HepG2 (cell line): ENCODE measurements around the gene ZCCHC17. TPM values are rescaled to one million over a fixed set of nuclear protein-coding genes. Genes with fewer than 3 reads are reported as not detected.

Experiments
- ATF4 ChIP-seq, 2 experiments: fragments of 450-650 bp in 1 of 2; sonication (generic) in 1 of 2; formaldehyde crosslinking; IDR thresholded peaks; 2 replicates each; pipeline versions ENCODE4 v1.5.0 to v1.8.0; 2020 to 2022; ENCODE audit warnings: mild to moderate bottlenecking in 1 of 2, missing genetic modification reagents in 1 of 2
- ATF5 ChIP-seq: sonication (generic); formaldehyde crosslinking; IDR thresholded peaks from 2 replicates; pipeline ENCODE4 v1.4.0; 2020; ENCODE audit warnings: mild to moderate bottlenecking, low read depth, missing genetic modification reagents
- ATM ChIP-seq: fragments of 450-650 bp; IDR thresholded peaks from 2 replicates; pipeline ENCODE4 v1.7.1; 2017; ENCODE audit warnings: mild to moderate bottlenecking, borderline replicate concordance
- FOXC1 ChIP-seq: sonication (generic); formaldehyde crosslinking; IDR thresholded peaks from 2 replicates; pipeline ENCODE4 v1.8.0; 2022; ENCODE audit warnings: mild to moderate bottlenecking, missing genetic modification reagents, borderline replicate concordance
- HIVEP1 ChIP-seq: sonication (generic); formaldehyde crosslinking; IDR thresholded peaks from 2 replicates; pipeline ENCODE4 v1.4.0; 2020; ENCODE audit warnings: mild to moderate bottlenecking, missing genetic modification reagents
- JDP2 ChIP-seq: sonication (generic); formaldehyde crosslinking; IDR thresholded peaks from 2 replicates; pipeline ENCODE4 v1.8.1; 2022; ENCODE audit warnings: missing genetic modification reagents, borderline replicate concordance
- MXD4 ChIP-seq: IDR thresholded peaks from 2 replicates; pipeline ENCODE4 v1.6.1; 2016; ENCODE audit warnings: mild to moderate bottlenecking, missing biosample characterization, missing genetic modification reagents
- NONO ChIP-seq, 2 experiments: fragments of 450-650 bp in 1 of 2; sonication (generic) in 1 of 2; formaldehyde crosslinking in 1 of 2; IDR thresholded peaks in 1 of 2; conservative IDR thresholded peaks in 1 of 2; 2 replicates each; pipeline versions ENCODE4 v1.6.1 to v1.8.0; 2017 to 2022; ENCODE audit warnings: mild to moderate bottlenecking in 1 of 2, missing genetic modification reagents in 1 of 2, moderate library complexity in 1 of 2
- SIN3B ChIP-seq: fragments of 150-350 bp; IDR thresholded peaks from 2 replicates; pipeline ENCODE4 v1.6.1; 2014; ENCODE audit warnings: low read length
- SRY ChIP-seq: sonication (generic); formaldehyde crosslinking; IDR thresholded peaks from 2 replicates; pipeline ENCODE4 v1.8.0; 2022; ENCODE audit warnings: mild to moderate bottlenecking, missing genetic modification reagents
- TARDBP ChIP-seq: sonication (generic); formaldehyde crosslinking; IDR thresholded peaks from 2 replicates; pipeline ENCODE4 v1.8.0; 2022; ENCODE audit warnings: mild to moderate bottlenecking, missing genetic modification reagents
- YY1 ChIP-seq: IDR thresholded peaks from 2 replicates; pipeline ENCODE4 v1.6.1; 2011; ENCODE audit warnings: low read length, low read depth, moderate library complexity, mild to moderate bottlenecking; ENCODE audit not compliant: insufficient read depth, insufficient replicate concordance
- ZFP82 ChIP-seq: sonication (generic); formaldehyde crosslinking; IDR thresholded peaks from 2 replicates; pipeline ENCODE4 v1.5.1; 2020; ENCODE audit warnings: mild to moderate bottlenecking, missing genetic modification reagents, borderline replicate concordance
- ZFX ChIP-seq: sonication (generic); formaldehyde crosslinking; IDR thresholded peaks from 2 replicates; pipeline ENCODE4 v1.4.0; 2020; ENCODE audit warnings: mild to moderate bottlenecking, low read depth, missing genetic modification reagents, moderate library complexity
- ZNF292 ChIP-seq: sonication (generic); formaldehyde crosslinking; IDR thresholded peaks from 2 replicates; pipeline ENCODE4 v1.8.1; 2022; ENCODE audit warnings: mild to moderate bottlenecking, low read depth, missing genetic modification reagents, borderline replicate concordance
- ZNF570 ChIP-seq: sonication (generic); formaldehyde crosslinking; IDR thresholded peaks from 2 replicates; pipeline ENCODE4 v1.4.0; 2020; ENCODE audit warnings: mild to moderate bottlenecking, missing genetic modification reagents, borderline replicate concordance
- ZNF605 ChIP-seq: sonication (generic); formaldehyde crosslinking; IDR thresholded peaks from 2 replicates; pipeline ENCODE4 v1.8.0; 2022; ENCODE audit warnings: mild to moderate bottlenecking, missing genetic modification reagents
- ZNF713 ChIP-seq: sonication (generic); formaldehyde crosslinking; IDR thresholded peaks from 2 replicates; pipeline ENCODE4 v1.4.0; 2020; ENCODE audit warnings: mild to moderate bottlenecking, missing genetic modification reagents
- ZNF773 ChIP-seq: sonication (generic); formaldehyde crosslinking; IDR thresholded peaks from 2 replicates; pipeline ENCODE4 v1.4.0; 2020; ENCODE audit warnings: missing genetic modification reagents, borderline replicate concordance
- ZNF788 ChIP-seq: sonication (generic); formaldehyde crosslinking; IDR thresholded peaks from 2 replicates; pipeline ENCODE4 v1.5.0; 2020; ENCODE audit warnings: mild to moderate bottlenecking, missing genetic modification reagents, borderline replicate concordance
- ZSCAN20 ChIP-seq: sonication (generic); formaldehyde crosslinking; IDR thresholded peaks from 2 replicates; pipeline ENCODE4 v1.4.0; 2020; ENCODE audit warnings: missing genetic modification reagents, mild to moderate bottlenecking, borderline replicate concordance
- polyA plus RNA-seq, 8 experiments: library from polyadenylated mRNA; depleted of rRNA in 3 of 8; stranded (reverse) in 7 of 8; unstranded in 1 of 8; fragments of >200 nt; fragmentation: Illumina TruSeq in 4 of 8; extraction: Trizol in 4 of 8; gene quantifications; 2 replicates each; pipeline versions ENCODE4 v1.2.1 to v1.2.3, GENCODE V29; 2011 to 2016; ENCODE audit warnings: low read depth in 4 of 8, missing spikeins in 1 of 8, mixed read lengths in 1 of 8; ENCODE audit not compliant: insufficient read depth in 1 of 8
- total RNA-seq, 5 experiments: library from RNA; depleted of rRNA; stranded (reverse); fragments of >200 nt; fragmentation: Illumina TruSeq; extraction: Trizol; gene quantifications; 2 replicates each; pipeline ENCODE4 v1.2.3, GENCODE V29; 2016; ENCODE audit warnings: low read depth in 1 of 5
- TF ChIP-seq, protein P1 (sequence below): sonication (generic); formaldehyde crosslinking; IDR thresholded peaks from 2 replicates; pipeline ENCODE4 v1.5.0; 2020; ENCODE audit warnings: mild to moderate bottlenecking, missing genetic modification reagents, moderate library complexity
- TF ChIP-seq, protein P2 (sequence below): sonication (generic); formaldehyde crosslinking; IDR thresholded peaks from 2 replicates; pipeline ENCODE4 v1.8.0; 2022; ENCODE audit warnings: mild to moderate bottlenecking, missing genetic modification reagents, moderate library complexity
- TF ChIP-seq, protein P3 (sequence below): sonication (generic); formaldehyde crosslinking; IDR thresholded peaks from 2 replicates; pipeline ENCODE4 v1.8.0; 2022; ENCODE audit warnings: low read depth, missing genetic modification reagents

ZCCHC17 gene
- total and polyA plus RNA-seq, 2 of the 13 experiments (the other 11 are each of a cell fraction or from before 2014, with no cell fraction given): 20.5 to 53.0 TPM

- TF ChIP-seq ATF4 (CRISPR knock-in tag; IDR thresholded peaks at IDR 0.05) (no peak), SRY (CRISPR knock-in tag) (no peak), HIVEP1 (CRISPR knock-in tag) (no peak), ZFP82 (CRISPR knock-in tag) (no peak), MXD4 (CRISPR knock-in tag) (peak; percentile 41; the same call in 1 of the 2 replicates), ZNF773 (CRISPR knock-in tag) (no peak), ATF5 (CRISPR knock-in tag) (no peak), ZNF788 (CRISPR knock-in tag) (no peak; the same call in 1 of the 2 replicates), JDP2 (no peak), ZSCAN20 (no peak), SIN3B (no peak), ZNF292 (CRISPR knock-in tag) (no peak), ZNF713 (CRISPR knock-in tag) (no peak), TARDBP (CRISPR knock-in tag) (no peak), ZNF605 (CRISPR knock-in tag) (peak; percentile 78), ATM (no peak), ZNF570 (CRISPR knock-in tag) (no peak), NONO (IDR thresholded peaks at IDR 0.05) (no peak), NONO (CRISPR knock-in tag; conservative IDR thresholded peaks at IDR 0.05) (peak; percentile 61; the same call in 1 of the 2 replicates), YY1 (no peak), FOXC1 (CRISPR knock-in tag) (no peak; the same call in 1 of the 2 replicates), ZFX (CRISPR knock-in tag) (0 out of 2 replicates have a peak, but pooled peaks have one; percentile 14)
- TF ChIP-seq, protein P1, sequence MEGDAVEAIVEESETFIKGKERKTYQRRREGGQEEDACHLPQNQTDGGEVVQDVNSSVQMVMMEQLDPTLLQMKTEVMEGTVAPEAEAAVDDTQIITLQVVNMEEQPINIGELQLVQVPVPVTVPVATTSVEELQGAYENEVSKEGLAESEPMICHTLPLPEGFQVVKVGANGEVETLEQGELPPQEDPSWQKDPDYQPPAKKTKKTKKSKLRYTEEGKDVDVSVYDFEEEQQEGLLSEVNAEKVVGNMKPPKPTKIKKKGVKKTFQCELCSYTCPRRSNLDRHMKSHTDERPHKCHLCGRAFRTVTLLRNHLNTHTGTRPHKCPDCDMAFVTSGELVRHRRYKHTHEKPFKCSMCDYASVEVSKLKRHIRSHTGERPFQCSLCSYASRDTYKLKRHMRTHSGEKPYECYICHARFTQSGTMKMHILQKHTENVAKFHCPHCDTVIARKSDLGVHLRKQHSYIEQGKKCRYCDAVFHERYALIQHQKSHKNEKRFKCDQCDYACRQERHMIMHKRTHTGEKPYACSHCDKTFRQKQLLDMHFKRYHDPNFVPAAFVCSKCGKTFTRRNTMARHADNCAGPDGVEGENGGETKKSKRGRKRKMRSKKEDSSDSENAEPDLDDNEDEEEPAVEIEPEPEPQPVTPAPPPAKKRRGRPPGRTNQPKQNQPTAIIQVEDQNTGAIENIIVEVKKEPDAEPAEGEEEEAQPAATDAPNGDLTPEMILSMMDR: no peak
- TF ChIP-seq, protein P2, sequence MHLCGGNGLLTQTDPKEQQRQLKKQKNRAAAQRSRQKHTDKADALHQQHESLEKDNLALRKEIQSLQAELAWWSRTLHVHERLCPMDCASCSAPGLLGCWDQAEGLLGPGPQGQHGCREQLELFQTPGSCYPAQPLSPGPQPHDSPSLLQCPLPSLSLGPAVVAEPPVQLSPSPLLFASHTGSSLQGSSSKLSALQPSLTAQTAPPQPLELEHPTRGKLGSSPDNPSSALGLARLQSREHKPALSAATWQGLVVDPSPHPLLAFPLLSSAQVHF (CRISPR knock-in tag): peak; percentile 27; the same call in 1 of the 2 replicates
- TF ChIP-seq, protein P3, sequence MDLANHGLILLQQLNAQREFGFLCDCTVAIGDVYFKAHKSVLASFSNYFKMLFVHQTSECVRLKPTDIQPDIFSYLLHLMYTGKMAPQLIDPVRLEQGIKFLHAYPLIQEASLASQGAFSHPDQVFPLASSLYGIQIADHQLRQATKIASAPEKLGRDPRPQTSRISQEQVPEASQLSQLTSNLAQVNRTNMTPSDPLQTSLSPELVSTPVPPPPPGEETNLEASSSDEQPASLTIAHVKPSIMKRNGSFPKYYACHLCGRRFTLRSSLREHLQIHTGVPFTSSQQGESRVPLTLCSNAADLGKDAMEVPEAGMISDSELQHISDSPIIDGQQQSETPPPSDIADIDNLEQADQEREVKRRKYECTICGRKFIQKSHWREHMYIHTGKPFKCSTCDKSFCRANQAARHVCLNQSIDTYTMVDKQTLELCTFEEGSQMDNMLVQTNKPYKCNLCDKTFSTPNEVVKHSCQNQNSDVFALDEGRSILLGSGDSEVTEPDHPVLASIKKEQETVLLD (CRISPR knock-in tag): no peak
Measured at GRCh38 chr1:31413405-31414001, 116.7 kb downstream of the ZCCHC17 start (continued).
